IMR-90 (cell line): ENCODE data around the gene TMCO2.

Experiments
- BHLHE40 ChIP-seq: fragments of 150-350 bp; IDR thresholded peaks from 2 replicates; pipeline ENCODE4 v1.6.1; 2016; ENCODE audit warnings: mild to moderate bottlenecking, low read depth, low read length
- CEBPB ChIP-seq: IDR thresholded peaks from 2 replicates; pipeline ENCODE4 v1.6.1; 2012; ENCODE audit warnings: low read depth, low read length, improper control_type of control experiment
- MAZ ChIP-seq: IDR thresholded peaks from 2 replicates; pipeline ENCODE4 v1.6.1; 2012; ENCODE audit warnings: low read depth, mild to moderate bottlenecking, low read length, improper control_type of control experiment, moderate library complexity, borderline replicate concordance
- POLR2A ChIP-seq: IDR thresholded peaks from 2 replicates; pipeline ENCODE4 v1.6.1; 2012; ENCODE audit warnings: mild to moderate bottlenecking, low read depth, low read length
- RAD21 ChIP-seq: IDR thresholded peaks from 2 replicates; pipeline ENCODE4 v1.6.1; 2012; ENCODE audit warnings: low read length, improper control_type of control experiment
- RCOR1 ChIP-seq: IDR thresholded peaks from 2 replicates; pipeline ENCODE4 v1.6.1; 2012; ENCODE audit warnings: mild to moderate bottlenecking, low read length, improper control_type of control experiment; ENCODE audit not compliant: insufficient replicate concordance
- RFX5 ChIP-seq: IDR thresholded peaks from 2 replicates; pipeline ENCODE4 v1.8.0; 2012; ENCODE audit warnings: low read depth, mild to moderate bottlenecking, low read length, moderate library complexity
- SMC3 ChIP-seq: fragments of 150-350 bp; IDR thresholded peaks from 2 replicates; pipeline ENCODE4 v1.6.1; 2016; ENCODE audit warnings: low read depth, mild to moderate bottlenecking, antibody characterized with exemption, low read length, moderate library complexity
- TF ChIP-seq, protein P1 (sequence below): conservative IDR thresholded peaks from 2 replicates; pipeline ENCODE4 v1.5.1; 2012; ENCODE audit warnings: mild to moderate bottlenecking, low read depth, low read length, improper control_type of control experiment
- TF ChIP-seq, protein P2 (sequence below): fragments of 150-350 bp; IDR thresholded peaks from 2 replicates; pipeline ENCODE4 v1.6.1; 2016; ENCODE audit warnings: low read depth, mild to moderate bottlenecking, low read length, moderate library complexity, borderline replicate concordance

DNA sequence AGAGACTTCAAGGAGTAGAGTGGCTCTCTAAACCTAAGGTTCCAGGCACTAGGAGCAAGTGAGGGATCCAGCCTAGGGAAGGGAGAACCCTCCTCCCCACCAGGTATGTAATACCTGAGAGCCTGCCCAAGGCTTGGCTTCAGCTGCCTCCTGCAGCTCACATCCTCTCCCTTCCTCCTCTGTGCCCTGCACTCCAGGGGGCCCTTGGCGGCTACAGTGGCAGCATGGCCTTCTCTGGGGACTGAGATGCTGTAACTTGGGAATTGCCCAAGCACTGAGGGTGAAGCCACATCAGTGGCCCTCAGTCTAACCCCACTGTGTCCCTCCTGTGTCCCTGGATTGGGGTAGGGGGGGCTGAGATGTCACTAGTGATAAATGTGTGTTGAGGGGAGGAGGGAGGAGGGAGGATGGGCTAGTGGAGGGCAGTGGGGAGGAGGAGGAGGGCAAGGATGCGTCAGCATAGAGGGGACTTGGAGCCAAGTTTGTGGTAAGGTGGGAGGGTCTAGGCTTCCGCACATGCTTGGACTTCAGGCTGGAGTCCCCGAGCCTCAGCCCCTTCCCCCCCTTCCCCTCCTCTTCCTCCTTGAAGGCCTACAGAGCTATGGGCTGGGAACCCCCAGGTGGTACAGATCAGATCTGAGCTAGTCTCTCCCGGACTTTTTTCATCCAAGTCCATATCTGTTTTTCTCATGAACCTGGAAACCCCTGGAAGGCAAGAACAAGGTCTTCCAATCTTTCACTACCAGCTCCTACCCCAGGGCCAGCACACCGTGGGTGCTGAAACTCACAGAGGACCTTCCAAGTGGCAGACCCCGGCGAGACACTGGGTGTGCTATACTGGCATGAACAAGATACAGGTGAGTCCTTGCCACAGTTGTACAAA, 51.9 kb downstream of the TMCO2 start:
- TF ChIP-seq, protein P1, sequence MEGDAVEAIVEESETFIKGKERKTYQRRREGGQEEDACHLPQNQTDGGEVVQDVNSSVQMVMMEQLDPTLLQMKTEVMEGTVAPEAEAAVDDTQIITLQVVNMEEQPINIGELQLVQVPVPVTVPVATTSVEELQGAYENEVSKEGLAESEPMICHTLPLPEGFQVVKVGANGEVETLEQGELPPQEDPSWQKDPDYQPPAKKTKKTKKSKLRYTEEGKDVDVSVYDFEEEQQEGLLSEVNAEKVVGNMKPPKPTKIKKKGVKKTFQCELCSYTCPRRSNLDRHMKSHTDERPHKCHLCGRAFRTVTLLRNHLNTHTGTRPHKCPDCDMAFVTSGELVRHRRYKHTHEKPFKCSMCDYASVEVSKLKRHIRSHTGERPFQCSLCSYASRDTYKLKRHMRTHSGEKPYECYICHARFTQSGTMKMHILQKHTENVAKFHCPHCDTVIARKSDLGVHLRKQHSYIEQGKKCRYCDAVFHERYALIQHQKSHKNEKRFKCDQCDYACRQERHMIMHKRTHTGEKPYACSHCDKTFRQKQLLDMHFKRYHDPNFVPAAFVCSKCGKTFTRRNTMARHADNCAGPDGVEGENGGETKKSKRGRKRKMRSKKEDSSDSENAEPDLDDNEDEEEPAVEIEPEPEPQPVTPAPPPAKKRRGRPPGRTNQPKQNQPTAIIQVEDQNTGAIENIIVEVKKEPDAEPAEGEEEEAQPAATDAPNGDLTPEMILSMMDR = no peak
- TF ChIP-seq CEBPB (no peak), RCOR1 (no peak), MAZ (peak; percentile 32; the same call in 1 of the 2 replicates), BHLHE40 (no peak), SMC3 (no peak), POLR2A (no peak), RAD21 (no peak), RFX5 (no peak)
- TF ChIP-seq, protein P2, sequence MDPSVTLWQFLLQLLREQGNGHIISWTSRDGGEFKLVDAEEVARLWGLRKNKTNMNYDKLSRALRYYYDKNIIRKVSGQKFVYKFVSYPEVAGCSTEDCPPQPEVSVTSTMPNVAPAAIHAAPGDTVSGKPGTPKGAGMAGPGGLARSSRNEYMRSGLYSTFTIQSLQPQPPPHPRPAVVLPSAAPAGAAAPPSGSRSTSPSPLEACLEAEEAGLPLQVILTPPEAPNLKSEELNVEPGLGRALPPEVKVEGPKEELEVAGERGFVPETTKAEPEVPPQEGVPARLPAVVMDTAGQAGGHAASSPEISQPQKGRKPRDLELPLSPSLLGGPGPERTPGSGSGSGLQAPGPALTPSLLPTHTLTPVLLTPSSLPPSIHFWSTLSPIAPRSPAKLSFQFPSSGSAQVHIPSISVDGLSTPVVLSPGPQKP = no peak
